IMR-90 (cell line): Measurements from ENCODE around the gene TMEM219. TPM values are rescaled to one million over a fixed set of nuclear protein-coding genes. Genes with fewer than 3 reads are reported as not detected.

Experiments used
- ATAC-seq: fragments of 200-7000 bp; cut with Tn5 transposase; 2 replicates; pipeline ENCODE4 v1.9.1; 2020; ENCODE audit warnings: low read depth, mild to moderate bottlenecking, moderate library complexity
- BruUV-seq: library from RNA; stranded (reverse); fragments of 400-500 nt; replicated peaks from 2 replicates; lab custom pipeline; 2021; lab: Mats Ljungman, UMichigan
- CTCF ChIA-PET: fragments of 300-600 bp; formaldehyde crosslinking; extraction: SDS; loops from one replicate; lab custom pipeline; 2021; ENCODE audit warnings: antibody characterized with exemption; lab: Yijun Ruan, JAX
- POLR2A ChIA-PET: fragments of 300-600 bp; sonication (Branson Sonifier 250); formaldehyde crosslinking; loops from one replicate; lab custom pipeline; 2022; ENCODE audit warnings: antibody characterized with exemption; ENCODE audit not compliant: unreplicated experiment; lab: Charles Lee
- DNase-seq: peaks from one replicate; pipeline ENCODE4 v3.0.0; 2013
- H2AFZ ChIP-seq: replicated peaks from 2 replicates; pipeline ENCODE3; 2013; ENCODE audit warnings: low read length, mild to moderate bottlenecking; ENCODE audit not compliant: poor library complexity
- H2AK5ac ChIP-seq: 2 replicates; pipeline ENCODE4 v1.6.1; 2013; ENCODE audit warnings: low read depth, low read length, inconsistent platforms
- H2AK9ac ChIP-seq: replicated peaks from 2 replicates; pipeline ENCODE3; 2013; ENCODE audit warnings: mild to moderate bottlenecking, low read depth, low read length, moderate library complexity; ENCODE audit not compliant: poor library complexity
- H2BK120ac ChIP-seq: 2 replicates; pipeline ENCODE4 v1.6.1; 2013; ENCODE audit warnings: low read depth, low read length, inconsistent platforms
- H2BK15ac ChIP-seq: 3 replicates; pipeline ENCODE4 v1.6.1; 2013; ENCODE audit warnings: low read depth, low read length, inconsistent platforms
- H2BK20ac ChIP-seq: 2 replicates; pipeline ENCODE4 v1.6.1; 2013; ENCODE audit warnings: low read depth, mild to moderate bottlenecking, inconsistent platforms, low read length, moderate library complexity
- H2BK5ac ChIP-seq: 2 replicates; pipeline ENCODE4 v1.6.1; 2013; ENCODE audit warnings: mild to moderate bottlenecking, low read depth, low read length, inconsistent platforms; ENCODE audit not compliant: poor library complexity, severe bottlenecking
- H3K14ac ChIP-seq: replicated peaks from 2 replicates; pipeline ENCODE4 v1.6.1; 2013; ENCODE audit warnings: low read depth, low read length, inconsistent platforms
- H3K18ac ChIP-seq: 2 replicates; pipeline ENCODE4 v1.6.1; 2013; ENCODE audit warnings: low read depth, low read length, control low read depth
- H3K23ac ChIP-seq: 2 replicates; pipeline ENCODE4 v1.6.1; 2013; ENCODE audit warnings: low read depth, low read length, inconsistent platforms
- H3K27ac ChIP-seq: 2 replicates; pipeline ENCODE4 v1.5.1; 2013; ENCODE audit warnings: mild to moderate bottlenecking, control low read depth, low read length; ENCODE audit not compliant: insufficient read depth
- H3K27me3 ChIP-seq: 2 replicates; pipeline ENCODE4 v1.6.1; 2013; ENCODE audit warnings: low read length; ENCODE audit not compliant: control insufficient read depth, insufficient read depth
- H3K36me3 ChIP-seq: 2 replicates; pipeline ENCODE4 v1.6.1; 2013; ENCODE audit warnings: low read length, mixed read lengths; ENCODE audit not compliant: control insufficient read depth, insufficient read depth
- H3K4ac ChIP-seq: 2 replicates; pipeline ENCODE4 v1.6.1; 2013; ENCODE audit warnings: low read depth, low read length, inconsistent platforms
- H3K4me1 ChIP-seq: 2 replicates; pipeline ENCODE4 v1.6.1; 2013; ENCODE audit warnings: low read length, mixed read lengths; ENCODE audit not compliant: control insufficient read depth, insufficient read depth
- H3K4me2 ChIP-seq: 2 replicates; pipeline ENCODE4 v1.6.1; 2013; ENCODE audit warnings: low read depth, mild to moderate bottlenecking, control low read depth, low read length, moderate library complexity
- H3K4me3 ChIP-seq: 2 replicates; pipeline ENCODE4 v1.5.1; 2013; ENCODE audit warnings: low read depth, mild to moderate bottlenecking, control low read depth, low read length, moderate library complexity; ENCODE audit not compliant: insufficient read depth
- H3K56ac ChIP-seq: 2 replicates; pipeline ENCODE4 v1.6.1; 2013; ENCODE audit warnings: low read length, inconsistent platforms; ENCODE audit not compliant: insufficient read depth; ENCODE audit errors: extremely low read depth
- H3K79me1 ChIP-seq, 2 experiments: 2 replicates each; pipeline ENCODE4 v1.6.1; 2013; ENCODE audit warnings: low read length in 2 of 2, inconsistent platforms in 1 of 2, low read depth in 1 of 2
- H3K9ac ChIP-seq: 2 replicates; pipeline ENCODE4 v1.6.1; 2013; ENCODE audit warnings: low read depth, low read length, control low read depth
- H3K9me1 ChIP-seq: 2 replicates; pipeline ENCODE4 v1.6.1; 2013; ENCODE audit warnings: low read length, inconsistent platforms; ENCODE audit not compliant: insufficient read depth
- H3K9me3 ChIP-seq: 2 replicates; pipeline ENCODE4 v1.6.1; 2013; ENCODE audit warnings: low read length; ENCODE audit not compliant: control insufficient read depth, insufficient read depth
- H4K20me1 ChIP-seq: 2 replicates; pipeline ENCODE4 v1.6.1; 2013; ENCODE audit warnings: low read length, inconsistent platforms; ENCODE audit not compliant: insufficient read depth
- H4K5ac ChIP-seq: 2 replicates; pipeline ENCODE4 v1.6.1; 2013; ENCODE audit warnings: mild to moderate bottlenecking, low read depth, low read length, control low read depth
- H4K8ac ChIP-seq, 2 experiments: 2 replicates each; pipeline ENCODE4 v1.6.1; 2013; ENCODE audit warnings: low read depth in 2 of 2, low read length in 2 of 2, control low read depth in 1 of 2, inconsistent platforms in 1 of 2
- H4K91ac ChIP-seq: 2 replicates; pipeline ENCODE4 v1.6.1; 2013; ENCODE audit warnings: low read depth, low read length, inconsistent platforms; ENCODE audit not compliant: insufficient read depth
- BHLHE40 ChIP-seq: fragments of 150-350 bp; IDR thresholded peaks from 2 replicates; pipeline ENCODE4 v1.6.1; 2016; ENCODE audit warnings: mild to moderate bottlenecking, low read depth, low read length
- CEBPB ChIP-seq: IDR thresholded peaks from 2 replicates; pipeline ENCODE4 v1.6.1; 2012; ENCODE audit warnings: low read depth, low read length, improper control_type of control experiment
- CHD1 ChIP-seq: IDR thresholded peaks from 2 replicates; pipeline ENCODE4 v1.6.1; 2012; ENCODE audit warnings: low read depth, low read length, improper control_type of control experiment
- FOS ChIP-seq: fragments of 150-350 bp; IDR thresholded peaks from 2 replicates; pipeline ENCODE4 v1.6.1; 2016; ENCODE audit warnings: low read depth, low read length
- MAFK ChIP-seq: IDR thresholded peaks from 2 replicates; pipeline ENCODE4 v1.6.1; 2012; ENCODE audit warnings: low read depth, low read length, improper control_type of control experiment
- MAZ ChIP-seq: IDR thresholded peaks from 2 replicates; pipeline ENCODE4 v1.6.1; 2012; ENCODE audit warnings: low read depth, mild to moderate bottlenecking, low read length, improper control_type of control experiment, moderate library complexity, borderline replicate concordance
- MXI1 ChIP-seq: IDR thresholded peaks from 2 replicates; pipeline ENCODE4 v1.6.1; 2012; ENCODE audit warnings: low read depth, mild to moderate bottlenecking, low read length, moderate library complexity, borderline replicate concordance
- NFE2L2 ChIP-seq: fragments of 150-350 bp; IDR thresholded peaks from 2 replicates; pipeline ENCODE4 v1.6.1; 2016; ENCODE audit warnings: low read depth, mild to moderate bottlenecking, low read length
- POLR2A ChIP-seq: IDR thresholded peaks from 2 replicates; pipeline ENCODE4 v1.6.1; 2012; ENCODE audit warnings: mild to moderate bottlenecking, low read depth, low read length
- RAD21 ChIP-seq: IDR thresholded peaks from 2 replicates; pipeline ENCODE4 v1.6.1; 2012; ENCODE audit warnings: low read length, improper control_type of control experiment
- RCOR1 ChIP-seq: IDR thresholded peaks from 2 replicates; pipeline ENCODE4 v1.6.1; 2012; ENCODE audit warnings: mild to moderate bottlenecking, low read length, improper control_type of control experiment; ENCODE audit not compliant: insufficient replicate concordance
- RFX5 ChIP-seq: IDR thresholded peaks from 2 replicates; pipeline ENCODE4 v1.8.0; 2012; ENCODE audit warnings: low read depth, mild to moderate bottlenecking, low read length, moderate library complexity
- SMC3 ChIP-seq: fragments of 150-350 bp; IDR thresholded peaks from 2 replicates; pipeline ENCODE4 v1.6.1; 2016; ENCODE audit warnings: low read depth, mild to moderate bottlenecking, antibody characterized with exemption, low read length, moderate library complexity
- WGBS, 2 experiments: methylation state at CpG; one replicate each; pipeline versions ENCODE4 v1.1.5 to v1.1.7; 2013; ENCODE audit warnings: missing lambda C conversion rate in 2 of 2; ENCODE audit not compliant: insufficient read length in 1 of 2; ENCODE audit errors: extremely low coverage in 2 of 2; 5-methylcytosine and 5-hydroxymethylcytosine counted together
- dilution Hi-C: fragments of 300-500 bp; cut with HindIII; formaldehyde crosslinking; loops from one replicate; pipeline ENCODE4 v1.14.3; 2018; ENCODE audit warnings: low sequenced_read_pairs; ENCODE audit not compliant: unreplicated experiment
- in situ Hi-C: fragments of 300-500 bp; cut with MboI; formaldehyde crosslinking; loops from 3 replicates; pipeline ENCODE4 v1.14.3; 2019; ENCODE audit warnings: low sequenced_read_pairs, inconsistent platforms, mixed read lengths
- intact Hi-C: fragments of 100-400 bp; cut with micrococcal nuclease; formaldehyde crosslinking; loops from 2 replicates; pipeline ENCODE4 v1.10.0; 2022
- polyA plus RNA-seq, 3 experiments: library from polyadenylated mRNA; depleted of rRNA; stranded (reverse); fragments of >200 nt; gene quantifications; 2 replicates each; pipeline ENCODE4 v1.2.3, GENCODE V29; 2012; ENCODE audit warnings: low replicate concordance in 1 of 3
- total RNA-seq: library from RNA; depleted of rRNA; stranded (reverse); fragments of >200 nt; gene quantifications from 2 replicates; pipeline ENCODE4 v1.2.3, GENCODE V29; 2012
- TF ChIP-seq, protein P1 (sequence below): conservative IDR thresholded peaks from 2 replicates; pipeline ENCODE4 v1.5.1; 2012; ENCODE audit warnings: mild to moderate bottlenecking, low read depth, low read length, improper control_type of control experiment
- TF ChIP-seq, protein P2 (sequence below): fragments of 150-350 bp; IDR thresholded peaks from 2 replicates; pipeline ENCODE4 v1.6.1; 2016; ENCODE audit warnings: low read depth, mild to moderate bottlenecking, low read length, moderate library complexity, borderline replicate concordance
- TF ChIP-seq, protein P3 (sequence below): fragments of 150-350 bp; IDR thresholded peaks from 2 replicates; pipeline ENCODE4 v1.6.1; 2017; ENCODE audit warnings: mild to moderate bottlenecking, antibody characterized with exemption, low read length, low read depth

TMEM219 gene
- total and polyA plus RNA-seq, 2 of the 4 experiments (the other 2 are of a cell fraction) = 47.0 to 95.3 TPM

DNA sequence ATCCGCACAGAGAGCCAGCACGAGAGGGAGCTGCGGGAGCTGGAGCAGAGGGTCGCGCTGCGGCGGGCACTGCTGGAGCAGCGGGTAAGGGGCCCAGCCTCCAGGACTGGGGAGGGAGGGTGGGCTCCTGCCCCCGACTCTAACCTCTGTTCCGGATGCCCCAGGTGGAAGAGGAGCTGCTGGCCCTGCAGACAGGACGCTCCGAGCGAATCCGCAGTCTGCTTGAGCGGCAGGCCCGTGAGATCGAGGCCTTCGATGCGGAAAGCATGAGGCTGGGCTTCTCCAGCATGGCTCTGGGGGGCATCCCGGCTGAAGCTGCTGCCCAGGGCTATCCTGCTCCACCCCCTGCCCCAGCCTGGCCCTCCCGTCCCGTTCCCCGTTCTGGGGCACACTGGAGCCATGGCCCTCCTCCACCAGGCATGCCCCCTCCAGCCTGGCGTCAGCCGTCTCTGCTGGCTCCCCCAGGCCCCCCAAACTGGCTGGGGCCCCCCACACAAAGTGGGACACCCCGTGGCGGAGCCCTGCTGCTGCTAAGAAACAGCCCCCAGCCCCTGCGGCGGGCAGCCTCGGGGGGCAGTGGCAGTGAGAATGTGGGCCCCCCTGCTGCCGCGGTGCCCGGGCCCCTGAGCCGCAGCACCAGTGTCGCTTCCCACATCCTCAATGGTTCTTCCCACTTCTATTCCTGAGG, 29.1 kb downstream of the TMEM219 start:
- H3K56ac ChIP-seq = no peak overlapping the region
- in situ Hi-C loops = no loop called here

More for the DNA sequence above, 29.1 kb downstream of the TMEM219 start:
- Histone ChIP-seq H2BK120ac (no peak overlapping the region), H2AFZ (no peak overlapping the region), H3K9ac (no peak overlapping the region), H3K36me3 (peaks cover 49% of the 10 kb centered on the region), H4K8ac (no peak overlapping the region), H2BK5ac (no peak overlapping the region), H4K91ac (no peak overlapping the region), H2AK9ac (no peak overlapping the region), H3K4me3 (no peak overlapping the region), H3K23ac (no peak overlapping the region), H2AK5ac (no peak overlapping the region), H3K14ac (no peak overlapping the region), H3K27ac (no peak overlapping the region), H3K4me2 (no peak overlapping the region), H3K18ac (no peak overlapping the region), H3K27me3 (no peaks in the 10 kb centered on the region), H3K9me1 (no peaks in the 10 kb centered on the region), H3K9me3 (no peaks in the 10 kb centered on the region), H2BK20ac (no peak overlapping the region), H3K4me1 (peaks cover 5% of the 10 kb centered on the region; the same call in 1 of the 2 replicates), H4K20me1 (no peaks in the 10 kb centered on the region), H2BK15ac (no peak overlapping the region), H4K5ac (no peak overlapping the region), H3K79me1 (peaks cover 0 to 24% of the 10 kb centered on the region in 2 experiments; a peak in 3 of 4 replicates), H3K4ac (no peak overlapping the region)
- 96% methylated on average over 8 of the region's 35 CpGs; no CpG with 5 or more reads in 1 of the 2 experiments for WGBS, 2 experiments
- dilution Hi-C loops (no loop called here), intact Hi-C loops (no loop called here)
- ChIA-PET POLR2A (no interaction called here), CTCF (no interaction called here)
- no peak for DNase-seq
- no peak for TF ChIP-seq RCOR1
- TF ChIP-seq, protein P1, sequence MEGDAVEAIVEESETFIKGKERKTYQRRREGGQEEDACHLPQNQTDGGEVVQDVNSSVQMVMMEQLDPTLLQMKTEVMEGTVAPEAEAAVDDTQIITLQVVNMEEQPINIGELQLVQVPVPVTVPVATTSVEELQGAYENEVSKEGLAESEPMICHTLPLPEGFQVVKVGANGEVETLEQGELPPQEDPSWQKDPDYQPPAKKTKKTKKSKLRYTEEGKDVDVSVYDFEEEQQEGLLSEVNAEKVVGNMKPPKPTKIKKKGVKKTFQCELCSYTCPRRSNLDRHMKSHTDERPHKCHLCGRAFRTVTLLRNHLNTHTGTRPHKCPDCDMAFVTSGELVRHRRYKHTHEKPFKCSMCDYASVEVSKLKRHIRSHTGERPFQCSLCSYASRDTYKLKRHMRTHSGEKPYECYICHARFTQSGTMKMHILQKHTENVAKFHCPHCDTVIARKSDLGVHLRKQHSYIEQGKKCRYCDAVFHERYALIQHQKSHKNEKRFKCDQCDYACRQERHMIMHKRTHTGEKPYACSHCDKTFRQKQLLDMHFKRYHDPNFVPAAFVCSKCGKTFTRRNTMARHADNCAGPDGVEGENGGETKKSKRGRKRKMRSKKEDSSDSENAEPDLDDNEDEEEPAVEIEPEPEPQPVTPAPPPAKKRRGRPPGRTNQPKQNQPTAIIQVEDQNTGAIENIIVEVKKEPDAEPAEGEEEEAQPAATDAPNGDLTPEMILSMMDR = no peak
- TF ChIP-seq NFE2L2 = no peak
- no peak for TF ChIP-seq FOS
- no peak for TF ChIP-seq RFX5
- TF ChIP-seq MAZ = no peak
- TF ChIP-seq CEBPB = no peak
- no peak for TF ChIP-seq MXI1
- TF ChIP-seq, protein P2, sequence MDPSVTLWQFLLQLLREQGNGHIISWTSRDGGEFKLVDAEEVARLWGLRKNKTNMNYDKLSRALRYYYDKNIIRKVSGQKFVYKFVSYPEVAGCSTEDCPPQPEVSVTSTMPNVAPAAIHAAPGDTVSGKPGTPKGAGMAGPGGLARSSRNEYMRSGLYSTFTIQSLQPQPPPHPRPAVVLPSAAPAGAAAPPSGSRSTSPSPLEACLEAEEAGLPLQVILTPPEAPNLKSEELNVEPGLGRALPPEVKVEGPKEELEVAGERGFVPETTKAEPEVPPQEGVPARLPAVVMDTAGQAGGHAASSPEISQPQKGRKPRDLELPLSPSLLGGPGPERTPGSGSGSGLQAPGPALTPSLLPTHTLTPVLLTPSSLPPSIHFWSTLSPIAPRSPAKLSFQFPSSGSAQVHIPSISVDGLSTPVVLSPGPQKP = no peak
- TF ChIP-seq, protein P3, sequence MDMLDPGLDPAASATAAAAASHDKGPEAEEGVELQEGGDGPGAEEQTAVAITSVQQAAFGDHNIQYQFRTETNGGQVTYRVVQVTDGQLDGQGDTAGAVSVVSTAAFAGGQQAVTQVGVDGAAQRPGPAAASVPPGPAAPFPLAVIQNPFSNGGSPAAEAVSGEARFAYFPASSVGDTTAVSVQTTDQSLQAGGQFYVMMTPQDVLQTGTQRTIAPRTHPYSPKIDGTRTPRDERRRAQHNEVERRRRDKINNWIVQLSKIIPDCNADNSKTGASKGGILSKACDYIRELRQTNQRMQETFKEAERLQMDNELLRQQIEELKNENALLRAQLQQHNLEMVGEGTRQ = no peak
- TF ChIP-seq POLR2A = no peak
- no peak for TF ChIP-seq CHD1
- no peak for TF ChIP-seq SMC3
- TF ChIP-seq BHLHE40 = no peak
- no peak for TF ChIP-seq RAD21
- TF ChIP-seq MAFK = no peak
- ATAC-seq = no peak
- no TSS peak for BruUV-seq
